Stimulated activated naive CD4-positive, alpha-beta T cell treated with Interleukin-2 at 50 U/mL for 16 hours (primary cell): Measurements from ENCODE around the gene CD99.
"Not testable (repeated sequence)": the region's sequence is repeated elsewhere in the genome, so short reads cannot be mapped to it uniquely, and the experiment has no call there.

Source experiments
- DNase-seq: peaks from one replicate; lab custom pipeline; 2025; lab: John Stamatoyannopoulos, UW

Gene CD99

GRCh38 chrX:2700405-2701320 is 9.6 kb downstream of the CD99 start:
- no peak for DNase-seq

DNA sequence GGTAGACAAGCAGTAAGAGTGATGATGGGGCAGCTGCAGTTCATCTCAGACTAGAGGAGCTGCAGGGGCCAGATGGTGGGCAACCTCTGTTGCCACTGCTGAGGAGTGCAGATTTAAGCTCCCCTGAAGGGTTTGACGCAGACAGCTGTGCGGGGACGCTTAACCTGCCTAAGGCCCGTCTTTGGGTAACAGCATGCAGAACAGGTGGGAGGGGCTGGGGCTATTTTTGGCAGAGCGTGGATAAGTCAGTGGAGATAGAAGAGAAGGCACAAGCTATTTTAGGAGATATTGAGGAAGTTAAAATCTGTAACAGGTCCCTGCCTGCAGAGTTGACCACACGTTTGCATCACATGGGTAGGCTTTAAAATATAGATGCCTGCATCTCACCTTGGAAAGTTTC is 10.5 kb downstream of the CD99 start:
- DNase-seq: no peak

- no peak for DNase-seq
Measured at GRCh38 chrX:2703991-2704369, 12.9 kb downstream of the CD99 start.

- DNase-seq: no peak
Measured at GRCh38 chrX:2705046-2705832, 14.1 kb downstream of the CD99 start.

GRCh38 chrX:2707334-2707760 is 16.3 kb downstream of the CD99 start:
- no peak for DNase-seq

DNA sequence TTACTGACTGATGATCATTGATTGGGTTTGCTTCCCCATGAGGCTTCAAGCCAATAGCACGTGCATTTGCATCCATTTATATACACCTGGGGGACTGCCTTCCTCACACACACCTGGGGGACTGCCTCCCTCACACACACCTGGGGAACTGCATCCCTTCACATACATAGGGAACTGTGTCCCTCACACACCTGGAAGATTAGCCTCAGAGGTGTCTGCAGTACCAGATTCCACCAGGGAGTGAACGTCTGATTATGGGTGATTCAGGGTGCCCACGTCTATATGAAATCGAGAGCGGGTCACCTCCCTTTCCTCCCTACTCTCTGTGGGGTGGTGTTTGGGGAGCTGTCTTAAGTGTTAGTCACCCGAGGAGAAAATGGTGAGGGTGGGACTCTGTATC is 16.9 kb downstream of the CD99 start:
- no peak for DNase-seq

GRCh38 chrX:2708592-2709188 is 17.6 kb downstream of the CD99 start:
- no peak for DNase-seq

- no peak for DNase-seq
Measured at GRCh38 chrX:2709556-2709955, 18.5 kb downstream of the CD99 start.

GRCh38 chrX:2710041-2710840 is 19.1 kb downstream of the CD99 start:
- no peak for DNase-seq

- DNase-seq: no peak
Measured at GRCh38 chrX:2711441-2711840, 20.3 kb downstream of the CD99 start.

GRCh38 chrX:2712428-2712827 is 21.3 kb downstream of the CD99 start:
- no peak for DNase-seq

DNA sequence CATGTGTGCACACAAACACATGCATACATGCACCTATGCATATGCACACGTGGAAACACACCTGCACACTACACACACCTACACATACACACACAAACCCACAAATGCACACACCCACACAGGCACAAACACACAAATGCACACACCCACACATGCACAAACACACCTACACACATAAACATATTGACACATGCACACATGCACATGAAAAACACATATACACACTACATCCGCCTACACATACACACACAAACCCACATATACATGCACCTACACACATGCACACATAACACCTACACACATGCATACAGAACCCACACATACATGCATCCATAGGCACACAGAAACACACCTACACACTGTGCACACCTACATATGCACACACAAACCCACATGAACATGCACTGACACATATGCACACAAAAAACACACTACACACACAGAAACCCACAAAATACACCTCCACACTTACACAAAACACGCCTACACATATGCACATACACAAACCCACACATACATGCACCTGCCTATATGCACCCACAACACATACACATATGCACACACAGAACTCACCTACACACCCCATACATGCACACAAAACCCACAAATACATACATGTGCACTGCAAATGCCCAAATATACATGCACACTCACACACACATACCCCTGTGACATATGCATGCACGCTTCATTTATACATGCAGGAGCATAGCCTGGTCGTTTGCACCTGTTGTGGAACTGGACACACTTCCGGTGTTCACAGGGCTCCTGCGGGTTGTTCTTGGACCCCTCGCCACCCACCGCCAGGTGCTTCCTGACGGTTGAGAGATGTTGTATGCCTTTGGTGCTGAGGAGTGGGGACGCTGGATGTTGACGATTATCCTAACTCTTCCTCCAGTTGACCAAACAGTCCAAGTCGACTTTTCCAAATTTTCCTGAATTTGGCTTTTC is 22.1 kb downstream of the CD99 start:
- DNase-seq: no peak

GRCh38 chrX:2714551-2714950 is 23.5 kb downstream of the CD99 start:
- DNase-seq: no peak

- no peak for DNase-seq
Measured at GRCh38 chrX:2715066-2715600, 24.0 kb downstream of the CD99 start.

- DNase-seq: no peak
Measured at GRCh38 chrX:2717312-2717711, 26.2 kb downstream of the CD99 start.

DNA sequence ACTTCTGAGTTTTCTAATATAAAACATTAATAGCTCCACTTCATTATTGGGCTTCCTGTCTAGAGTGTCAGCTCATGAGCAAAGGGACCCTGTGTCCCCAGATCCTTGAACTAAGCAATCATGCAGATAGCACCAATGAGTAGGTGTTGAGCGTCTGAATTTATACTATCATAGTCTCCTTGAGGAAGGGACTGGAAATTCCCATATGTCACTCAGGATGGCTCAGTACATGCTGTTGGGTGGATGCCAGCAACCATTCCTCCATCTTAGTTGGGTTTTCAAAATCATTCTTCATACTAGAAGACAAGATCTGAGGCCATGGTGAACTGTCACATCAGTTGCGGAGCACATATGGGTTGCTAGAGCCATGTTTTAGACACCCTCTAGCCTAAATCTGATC is 27.7 kb downstream of the CD99 start:
- no peak for DNase-seq

GRCh38 chrX:2719774-2720447 is 28.8 kb downstream of the CD99 start:
- DNase-seq: no peak

DNA sequence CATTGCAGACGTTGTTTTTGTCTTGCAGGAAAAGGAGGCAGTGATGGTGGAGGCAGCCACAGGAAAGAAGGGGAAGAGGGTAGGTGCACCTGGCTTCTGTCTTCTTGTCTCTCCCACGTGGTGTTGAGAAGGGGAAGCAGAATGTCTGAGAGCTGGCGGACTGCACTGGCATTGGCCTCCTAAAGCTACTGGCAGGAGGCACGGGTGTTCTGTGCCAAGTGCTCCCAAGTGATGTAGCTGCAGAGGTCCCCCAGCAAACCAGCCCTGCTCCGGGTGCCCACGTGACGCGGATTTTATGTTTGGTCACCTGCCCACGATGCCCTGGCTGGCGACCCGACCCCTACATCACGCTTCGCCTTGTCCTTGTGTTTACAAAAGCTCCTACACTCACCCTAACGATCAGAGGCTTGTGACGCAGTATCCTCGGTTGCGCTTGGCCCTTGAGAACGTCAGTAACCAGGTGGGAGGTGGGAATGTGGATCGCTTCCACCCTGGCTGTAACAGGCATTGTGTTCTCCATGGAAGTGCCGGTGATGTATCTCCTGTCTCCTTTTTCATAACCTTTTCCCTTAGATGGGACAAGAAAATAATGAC is 32.3 kb downstream of the CD99 start:
- no peak for DNase-seq

- not testable (repeated sequence) for DNase-seq
Measured at GRCh38 chrX:2727264-2727663, 36.2 kb downstream of the CD99 start.

DNA sequence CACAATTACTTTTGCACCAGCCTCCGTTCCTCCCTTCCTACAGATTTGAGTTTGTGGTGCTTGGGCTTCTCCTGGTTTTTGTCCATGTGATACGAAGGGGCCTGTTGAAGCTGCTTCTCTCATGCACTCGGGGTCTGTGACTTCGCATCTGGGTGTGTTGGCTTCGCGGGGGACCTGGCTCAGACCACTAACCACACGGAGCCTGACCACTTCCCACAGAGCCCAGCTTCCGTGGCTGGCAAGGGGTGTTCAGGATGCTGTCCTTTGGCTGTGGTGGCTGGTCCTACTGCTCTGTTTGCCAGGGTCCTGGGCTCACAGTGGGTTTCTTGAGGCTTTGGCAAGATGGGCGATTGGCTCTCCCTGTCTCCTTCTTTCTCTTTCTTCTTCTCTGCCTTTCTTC is 41.0 kb downstream of the CD99 start:
- no peak for DNase-seq
